ENCODE results near the gene TPSG1. TPM values are rescaled to one million over a fixed set of nuclear protein-coding genes. Genes with fewer than 3 reads are reported as not detected.
"Not testable (repeated sequence)": the region's sequence is repeated elsewhere in the genome, so short reads cannot be mapped to it uniquely, and the experiment has no call there.

The TPSG1 gene
- total RNA-seq, 1 donor from 2014 or later = 2.3 TPM

- Histone ChIP-seq H3K9me3 (no peaks in the 10 kb centered on the region), H3K36me3 (no peaks in the 10 kb centered on the region), H3K27me3 (peaks cover 47% of the 10 kb centered on the region), H3K27ac (no peak overlapping the region), H3K4me3 (no peak overlapping the region), H3K4me1 (no peaks in the 10 kb centered on the region)
- DNase-seq (no peak), ATAC-seq (no peak)
- intact Hi-C loops (cut with DNase I) = no loop called here
- TF ChIP-seq, protein P1, sequence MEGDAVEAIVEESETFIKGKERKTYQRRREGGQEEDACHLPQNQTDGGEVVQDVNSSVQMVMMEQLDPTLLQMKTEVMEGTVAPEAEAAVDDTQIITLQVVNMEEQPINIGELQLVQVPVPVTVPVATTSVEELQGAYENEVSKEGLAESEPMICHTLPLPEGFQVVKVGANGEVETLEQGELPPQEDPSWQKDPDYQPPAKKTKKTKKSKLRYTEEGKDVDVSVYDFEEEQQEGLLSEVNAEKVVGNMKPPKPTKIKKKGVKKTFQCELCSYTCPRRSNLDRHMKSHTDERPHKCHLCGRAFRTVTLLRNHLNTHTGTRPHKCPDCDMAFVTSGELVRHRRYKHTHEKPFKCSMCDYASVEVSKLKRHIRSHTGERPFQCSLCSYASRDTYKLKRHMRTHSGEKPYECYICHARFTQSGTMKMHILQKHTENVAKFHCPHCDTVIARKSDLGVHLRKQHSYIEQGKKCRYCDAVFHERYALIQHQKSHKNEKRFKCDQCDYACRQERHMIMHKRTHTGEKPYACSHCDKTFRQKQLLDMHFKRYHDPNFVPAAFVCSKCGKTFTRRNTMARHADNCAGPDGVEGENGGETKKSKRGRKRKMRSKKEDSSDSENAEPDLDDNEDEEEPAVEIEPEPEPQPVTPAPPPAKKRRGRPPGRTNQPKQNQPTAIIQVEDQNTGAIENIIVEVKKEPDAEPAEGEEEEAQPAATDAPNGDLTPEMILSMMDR (IDR thresholded peaks at IDR 0.05) = no peak
Observed at GRCh38 chr16:1258225-1258600, 33.1 kb upstream of the TPSG1 start.

DNA sequence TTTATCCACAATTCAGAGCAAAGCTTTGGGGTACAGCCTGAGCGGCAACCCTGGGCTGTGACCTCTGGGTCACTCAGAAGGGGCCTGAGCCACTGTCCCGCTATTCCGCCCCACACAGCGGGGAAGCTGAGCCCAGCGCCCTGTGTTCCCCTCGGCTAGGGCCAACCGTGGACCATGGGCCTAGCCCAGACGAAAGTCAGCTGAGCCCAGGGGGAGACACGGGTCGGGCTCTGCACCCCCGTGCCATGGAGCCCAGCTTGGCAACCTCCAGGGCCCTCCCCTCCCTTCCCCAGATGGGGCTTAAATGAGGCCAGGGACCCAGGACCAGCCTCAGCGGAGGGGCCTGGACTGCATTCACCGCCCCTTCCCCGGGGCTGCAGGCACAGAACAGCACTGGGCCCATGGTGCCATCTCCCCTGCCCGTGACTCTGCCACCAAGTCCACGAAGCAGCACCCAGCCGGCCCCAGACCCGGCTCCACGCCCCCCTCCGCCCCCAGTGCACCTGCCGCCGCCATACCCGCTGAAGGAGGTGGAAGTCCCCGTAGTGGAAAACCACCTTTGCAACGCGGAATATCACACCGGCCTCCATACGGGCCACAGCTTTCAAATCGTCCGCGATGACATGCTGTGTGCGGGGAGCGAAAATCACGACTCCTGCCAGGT lies 32.6 kb upstream of the TPSG1 start:
- intact Hi-C loops (cut with DNase I) = no loop called here
- Histone ChIP-seq H3K4me1 (no peaks in the 10 kb centered on the region), H3K27me3 (peaks cover 42% of the 10 kb centered on the region), H3K9me3 (no peaks in the 10 kb centered on the region), H3K27ac (no peak overlapping the region), H3K4me3 (no peak overlapping the region), H3K36me3 (no peaks in the 10 kb centered on the region)
- TF ChIP-seq, protein P1 (IDR thresholded peaks at IDR 0.05) = no peak
- no peak for DNase-seq
- ATAC-seq = no peak

GRCh38 chr16:1256874-1257322 lies 31.8 kb upstream of the TPSG1 start:
- H3K4me3 ChIP-seq = no peak overlapping the region
- H3K4me1 ChIP-seq = no peaks in the 10 kb centered on the region
- H3K27ac ChIP-seq = no peak overlapping the region
- TF ChIP-seq, protein P1 (IDR thresholded peaks at IDR 0.05) = no peak
- H3K27me3 ChIP-seq = peaks cover 34% of the 10 kb centered on the region
- no peaks in the 10 kb centered on the region for H3K36me3 ChIP-seq
- DNase-seq = no peak
- intact Hi-C loops (cut with DNase I) = no loop called here
- ATAC-seq = no peak
- H3K9me3 ChIP-seq = no peaks in the 10 kb centered on the region

GRCh38 chr16:1256296-1256873 lies 31.3 kb upstream of the TPSG1 start:
- H3K36me3 ChIP-seq; DNase-seq; ATAC-seq; intact Hi-C loops (cut with DNase I); H3K4me3 ChIP-seq; H3K27ac ChIP-seq; H3K9me3 ChIP-seq; H3K4me1 ChIP-seq: not testable (repeated sequence)
- H3K27me3 ChIP-seq = peaks cover 31% of the 10 kb centered on the region

DNA sequence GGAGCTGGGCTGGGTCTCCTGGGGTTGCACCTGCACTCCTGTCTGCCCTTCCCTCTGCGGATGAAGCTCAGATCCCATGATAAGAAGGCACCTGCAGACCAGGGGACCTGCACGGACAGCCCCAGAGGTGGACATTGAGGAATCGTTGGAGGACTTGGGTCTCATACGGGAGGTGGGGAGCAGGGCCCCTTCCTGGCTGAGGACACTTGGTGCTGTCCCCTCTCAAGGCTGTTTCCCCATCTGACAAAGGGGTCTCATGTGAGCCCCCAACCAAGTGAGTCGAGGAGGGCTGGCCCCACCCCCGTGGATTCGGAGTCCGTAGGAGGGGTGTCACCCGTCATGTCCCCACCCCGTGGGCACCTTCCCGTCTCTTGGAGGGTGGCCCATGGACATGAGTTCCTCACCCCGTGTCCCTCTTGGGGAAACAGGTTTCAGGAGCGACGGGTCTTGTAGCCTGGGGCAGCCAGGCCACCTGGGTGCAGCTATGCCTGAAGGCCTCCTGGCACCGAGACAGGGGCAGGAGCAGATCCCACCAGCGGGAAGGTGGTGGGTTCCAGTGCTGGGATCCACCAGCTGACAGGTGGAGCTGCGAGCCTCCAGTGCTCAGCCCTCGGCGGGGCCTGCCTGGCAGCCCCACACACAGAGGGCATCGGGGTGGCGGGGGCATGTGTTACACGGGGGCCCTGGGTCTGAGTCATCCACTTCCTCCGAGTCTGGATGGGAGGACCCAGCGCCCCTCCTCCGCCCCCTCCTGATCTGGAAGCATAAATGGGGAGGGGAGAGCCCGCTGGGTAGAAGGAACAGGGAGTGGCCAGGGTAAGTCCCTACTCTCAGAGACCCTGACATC lies 30.4 kb upstream of the TPSG1 start, which contains the start of gene TPSD1:
TPSD1 (plus strand) TSS at position 794 of the 847 bp plus-strand sequence. CDS start 212 bp downstream, outside the sequence.
- H3K4me3 ChIP-seq; H3K9me3 ChIP-seq; H3K27ac ChIP-seq; H3K36me3 ChIP-seq; DNase-seq; H3K4me1 ChIP-seq; intact Hi-C loops (cut with DNase I): not testable (repeated sequence)
- peak; percentile 10 for ATAC-seq
- H3K27me3 ChIP-seq = peaks cover 25% of the 10 kb centered on the region

GRCh38 chr16:1254821-1255220 lies 29.8 kb upstream of the TPSG1 start:
- DNase-seq; H3K27ac ChIP-seq; H3K4me1 ChIP-seq; H3K4me3 ChIP-seq; ATAC-seq; H3K9me3 ChIP-seq; H3K36me3 ChIP-seq; intact Hi-C loops (cut with DNase I): not testable (repeated sequence)
- peaks cover 19% of the 10 kb centered on the region for H3K27me3 ChIP-seq

GRCh38 chr16:1253701-1254364 lies 28.8 kb upstream of the TPSG1 start:
- H3K27ac ChIP-seq; intact Hi-C loops (cut with DNase I); H3K36me3 ChIP-seq; H3K27me3 ChIP-seq; H3K4me3 ChIP-seq; DNase-seq; H3K4me1 ChIP-seq; H3K9me3 ChIP-seq: not testable (repeated sequence)
- peak; percentile 5 for ATAC-seq

DNA sequence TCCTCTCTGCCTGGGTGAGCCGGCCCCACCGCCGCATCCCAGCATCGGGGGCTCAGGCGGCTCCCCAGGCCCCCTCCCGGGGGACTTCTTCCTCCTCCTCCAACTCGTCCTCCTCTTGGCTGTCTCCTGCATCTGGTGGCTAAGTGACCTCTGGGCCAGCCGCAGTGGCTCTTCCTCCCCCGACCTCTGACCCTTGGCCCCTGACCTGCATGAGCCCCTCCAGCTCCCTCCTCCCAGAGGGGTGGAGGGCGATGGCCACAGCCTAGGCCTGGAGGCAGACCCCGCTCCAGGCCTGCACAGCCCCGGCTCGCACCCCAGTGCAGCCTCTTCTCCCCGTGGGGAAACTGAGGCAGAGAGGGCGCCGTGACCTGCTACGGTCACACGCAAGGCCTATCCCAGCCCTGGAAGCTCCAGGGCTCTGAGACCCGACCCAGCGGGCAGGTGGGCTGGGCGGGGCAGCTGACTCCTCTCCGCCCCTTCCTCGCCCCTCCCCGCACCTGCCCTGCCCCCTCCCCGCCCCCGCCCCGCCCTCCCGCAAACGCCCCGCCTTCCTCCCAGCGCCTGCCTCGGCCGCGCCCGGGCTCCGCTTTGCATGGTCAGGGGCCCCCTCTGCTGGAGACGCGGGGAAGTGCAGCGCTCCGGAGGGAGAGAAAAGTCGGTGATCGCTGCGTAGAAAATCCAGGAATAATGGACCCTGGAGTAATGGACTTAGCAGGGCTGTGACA lies 24.1 kb upstream of the TPSG1 start:
- DNase-seq; intact Hi-C loops (cut with DNase I); H3K4me1 ChIP-seq; H3K9me3 ChIP-seq; H3K4me3 ChIP-seq; H3K36me3 ChIP-seq; H3K27me3 ChIP-seq; H3K27ac ChIP-seq: not testable (repeated sequence)
- ATAC-seq = peak; percentile 91

GRCh38 chr16:1247903-1248537 lies 23.0 kb upstream of the TPSG1 start:
- DNase-seq; H3K4me1 ChIP-seq; H3K27ac ChIP-seq; H3K27me3 ChIP-seq; ATAC-seq; intact Hi-C loops (cut with DNase I); H3K9me3 ChIP-seq; H3K36me3 ChIP-seq; H3K4me3 ChIP-seq: not testable (repeated sequence)

Data from upper lobe of right lung (tissue), 1 donor.